ENCODE results near the gene LATS2. TPM values are rescaled to one million over a fixed set of nuclear protein-coding genes. Genes with fewer than 3 reads are reported as not detected.
"Not testable (repeated sequence)": the region's sequence is repeated elsewhere in the genome, so short reads cannot be mapped to it uniquely, and the experiment has no call there.

LATS2 gene
- total RNA-seq, 1 donor, result 24.2 TPM

GRCh38 chr13:20952838-20953237, 108.5 kb downstream of the LATS2 start:
- no peak overlapping the region for H3K27ac ChIP-seq (ENCODE audit: low read depth, low read length)
- no peak overlapping the region for H3K4me3 ChIP-seq (ENCODE audit: insufficient read depth, low read length)
- no peaks in the 10 kb centered on the region for H3K9me3 ChIP-seq (ENCODE audit: low read depth, low read length)
- peaks cover 4% of the 10 kb centered on the region for H3K27me3 ChIP-seq (ENCODE audit: insufficient read depth, low read length)
- no peaks in the 10 kb centered on the region for H3K79me2 ChIP-seq (ENCODE audit: insufficient read depth, low read length)
- H4K20me1 ChIP-seq (ENCODE audit: insufficient read depth, low read length), result no peaks in the 10 kb centered on the region
- no peaks in the 10 kb centered on the region for H3K36me3 ChIP-seq (ENCODE audit: insufficient read depth, low read length)
- no peak for DNase-seq (ENCODE audit: insufficient read length, low spot score, missing footprints)
- H3K4me1 ChIP-seq (ENCODE audit: insufficient read depth, low read length), result no peaks in the 10 kb centered on the region
- no peak for TF ChIP-seq CTCF (IDR thresholded peaks at IDR 0.05; ENCODE audit: extremely low read depth, low read depth, low read length)
- H2AFZ ChIP-seq (ENCODE audit: low read length), result no peak overlapping the region
- no peak overlapping the region for H3K4me2 ChIP-seq (ENCODE audit: insufficient read depth, low read length)

- not testable (repeated sequence) for H3K79me2 ChIP-seq (ENCODE audit: insufficient read depth, low read length); H3K4me3 ChIP-seq (ENCODE audit: insufficient read depth, low read length); H3K36me3 ChIP-seq (ENCODE audit: insufficient read depth, low read length); H3K9me3 ChIP-seq (ENCODE audit: low read depth, low read length); H3K4me2 ChIP-seq (ENCODE audit: insufficient read depth, low read length); H4K20me1 ChIP-seq (ENCODE audit: insufficient read depth, low read length); H3K27ac ChIP-seq (ENCODE audit: low read depth, low read length); H3K4me1 ChIP-seq (ENCODE audit: insufficient read depth, low read length); H3K27me3 ChIP-seq (ENCODE audit: insufficient read depth, low read length); H2AFZ ChIP-seq (ENCODE audit: low read length); DNase-seq (ENCODE audit: insufficient read length, low spot score, missing footprints)
These were observed 113.4 kb downstream of the LATS2 start for GRCh38 chr13:20948001-20948400.

GRCh38 chr13:20945952-20946383, 115.4 kb downstream of the LATS2 start:
- Histone ChIP-seq H3K79me2 (ENCODE audit: insufficient read depth, low read length) (no peaks in the 10 kb centered on the region), H4K20me1 (ENCODE audit: insufficient read depth, low read length) (no peaks in the 10 kb centered on the region), H3K4me1 (ENCODE audit: insufficient read depth, low read length) (peaks cover 9% of the 10 kb centered on the region), H3K27ac (ENCODE audit: low read depth, low read length) (no peak overlapping the region), H3K27me3 (ENCODE audit: insufficient read depth, low read length) (no peaks in the 10 kb centered on the region), H3K4me3 (ENCODE audit: insufficient read depth, low read length) (peak overlapping the region; percentile 67), H3K9me3 (ENCODE audit: low read depth, low read length) (no peaks in the 10 kb centered on the region), H3K36me3 (ENCODE audit: insufficient read depth, low read length) (no peaks in the 10 kb centered on the region), H2AFZ (ENCODE audit: low read length) (peak overlapping the region; percentile 94), H3K4me2 (ENCODE audit: insufficient read depth, low read length) (peak overlapping the region; percentile 81)
- no peak for TF ChIP-seq CTCF (IDR thresholded peaks at IDR 0.05; ENCODE audit: extremely low read depth, low read depth, low read length)
- peak; percentile 45 for DNase-seq (ENCODE audit: insufficient read length, low spot score, missing footprints)

- H3K36me3 ChIP-seq (ENCODE audit: insufficient read depth, low read length), result no peaks in the 10 kb centered on the region
- H3K9me3 ChIP-seq (ENCODE audit: low read depth, low read length), result no peaks in the 10 kb centered on the region
- H2AFZ ChIP-seq (ENCODE audit: low read length), result peak overlapping the region; percentile 86
- peak overlapping the region; percentile 82 for H3K27ac ChIP-seq (ENCODE audit: low read depth, low read length)
- no peaks in the 10 kb centered on the region for H3K79me2 ChIP-seq (ENCODE audit: insufficient read depth, low read length)
- peak; percentile 47 for DNase-seq (ENCODE audit: insufficient read length, low spot score, missing footprints)
- H3K4me1 ChIP-seq (ENCODE audit: insufficient read depth, low read length), result peaks cover 16% of the 10 kb centered on the region
- no peaks in the 10 kb centered on the region for H3K27me3 ChIP-seq (ENCODE audit: insufficient read depth, low read length)
- peak overlapping the region; percentile 83 for H3K4me2 ChIP-seq (ENCODE audit: insufficient read depth, low read length)
- TF ChIP-seq CTCF (IDR thresholded peaks at IDR 0.05; ENCODE audit: extremely low read depth, low read depth, low read length), result no peak
- peak overlapping the region; percentile 18 for H3K4me3 ChIP-seq (ENCODE audit: insufficient read depth, low read length)
- no peaks in the 10 kb centered on the region for H4K20me1 ChIP-seq (ENCODE audit: insufficient read depth, low read length)
These were observed 118.3 kb downstream of the LATS2 start for GRCh38 chr13:20942938-20943559.

GRCh38 chr13:20940511-20940910, 120.9 kb downstream of the LATS2 start:
- H3K27me3 ChIP-seq (ENCODE audit: insufficient read depth, low read length); H3K4me3 ChIP-seq (ENCODE audit: insufficient read depth, low read length); H3K4me2 ChIP-seq (ENCODE audit: insufficient read depth, low read length); H3K27ac ChIP-seq (ENCODE audit: low read depth, low read length); H3K79me2 ChIP-seq (ENCODE audit: insufficient read depth, low read length); H3K9me3 ChIP-seq (ENCODE audit: low read depth, low read length); H4K20me1 ChIP-seq (ENCODE audit: insufficient read depth, low read length); H2AFZ ChIP-seq (ENCODE audit: low read length); DNase-seq (ENCODE audit: insufficient read length, low spot score, missing footprints); H3K36me3 ChIP-seq (ENCODE audit: insufficient read depth, low read length): not testable (repeated sequence)
- peaks cover 11% of the 10 kb centered on the region for H3K4me1 ChIP-seq (ENCODE audit: insufficient read depth, low read length)
